Neural cell (in vitro differentiated cells): Measurements from ENCODE around the gene PBX3. TPM values are rescaled to one million over a fixed set of nuclear protein-coding genes. Genes with fewer than 3 reads are reported as not detected.

Source experiments
- H2AFZ ChIP-seq: fragments of 200-600, 300-800 bp; sonication (generic), shearing (Covaris generic); 2 replicates; pipeline ENCODE4 v1.6.0; 2014; ENCODE audit warnings: low read depth, mild to moderate bottlenecking, antibody characterized with exemption, low read length, moderate library complexity
- H3F3A ChIP-seq: fragments of 200-600 bp; shearing (Covaris generic); 2 replicates; pipeline ENCODE4 v1.6.1; 2016; ENCODE audit warnings: mild to moderate bottlenecking, moderate library complexity, mixed read lengths, antibody characterized with exemption, low read length; ENCODE audit not compliant: insufficient read depth, poor library complexity, severe bottlenecking
- H3K27ac ChIP-seq: fragments of 200-600, 300-800 bp; sonication (generic), shearing (Covaris generic); 2 replicates; pipeline ENCODE4 v1.5.1; 2014; ENCODE audit warnings: mild to moderate bottlenecking, low read length, moderate library complexity
- H3K27me3 ChIP-seq: fragments of 300-800, 200-600 bp; sonication (generic), shearing (Covaris generic); 2 replicates; pipeline ENCODE4 v1.6.0; 2014; ENCODE audit warnings: mild to moderate bottlenecking, low read depth, low read length, moderate library complexity; ENCODE audit not compliant: insufficient read depth
- H3K36me3 ChIP-seq: fragments of 300-800, 200-600 bp; sonication (generic), shearing (Covaris generic); 2 replicates; pipeline ENCODE4 v1.5.1; 2014; ENCODE audit warnings: mild to moderate bottlenecking, antibody characterized with exemption, low read length, moderate library complexity; ENCODE audit not compliant: insufficient read depth
- H3K4me2 ChIP-seq: fragments of 300-800, 200-600 bp; sonication (generic), shearing (Covaris generic); 2 replicates; pipeline ENCODE4 v1.6.0; 2014; ENCODE audit warnings: mild to moderate bottlenecking, low read length
- H3K4me3 ChIP-seq: fragments of 300-800, 200-600 bp; sonication (generic), shearing (Covaris generic); 2 replicates; pipeline ENCODE4 v1.5.1; 2014; ENCODE audit warnings: mild to moderate bottlenecking, low read length, moderate library complexity
- H3K79me2 ChIP-seq: fragments of 200-600 bp; shearing (Covaris generic); replicated peaks from 2 replicates; pipeline ENCODE4 v1.6.0; 2014; ENCODE audit warnings: mild to moderate bottlenecking, low read length, moderate library complexity; ENCODE audit not compliant: insufficient read depth
- H3K9ac ChIP-seq: fragments of 300-800, 200-600 bp; sonication (generic), shearing (Covaris generic); 2 replicates; pipeline ENCODE4 v1.6.1; 2016; ENCODE audit warnings: mild to moderate bottlenecking, low read length, mixed read lengths
- H3K9me2 ChIP-seq: fragments of 200-600 bp; shearing (Covaris generic); 2 replicates; pipeline ENCODE4 v1.6.1; 2016; ENCODE audit warnings: mild to moderate bottlenecking, low read length, mixed read lengths; ENCODE audit not compliant: insufficient read depth
- H3K9me3 ChIP-seq: fragments of 200-600, 300-800 bp; sonication (generic), shearing (Covaris generic); 2 replicates; pipeline ENCODE4 v1.6.1; 2016; ENCODE audit warnings: mild to moderate bottlenecking, mixed run types, low read length, moderate library complexity, mixed read lengths
- H4K20me1 ChIP-seq: fragments of 200-600 bp; shearing (Covaris generic); 2 replicates; pipeline ENCODE4 v1.6.1; 2016; ENCODE audit warnings: mild to moderate bottlenecking, mixed run types; ENCODE audit not compliant: insufficient read depth
- EP300 ChIP-seq: fragments of 450-650 bp; conservative IDR thresholded peaks from 2 replicates; pipeline ENCODE4 v1.6.1; 2014; ENCODE audit warnings: antibody characterized with exemption, mild to moderate bottlenecking, moderate library complexity; ENCODE audit not compliant: poor library complexity, severe bottlenecking
- EZH2 ChIP-seq: fragments of 200-600, 300-800 bp; shearing (Covaris generic), sonication (generic); IDR thresholded peaks from 2 replicates; pipeline ENCODE4 v1.6.1; 2014; ENCODE audit warnings: antibody characterized with exemption, low read length, borderline replicate concordance, mild to moderate bottlenecking; ENCODE audit not compliant: insufficient read depth, poor library complexity, severe bottlenecking
- MXI1 ChIP-seq: fragments of 450-650 bp; conservative IDR thresholded peaks from 2 replicates; pipeline ENCODE4 v1.6.1; 2014; ENCODE audit warnings: antibody characterized with exemption, mild to moderate bottlenecking; ENCODE audit not compliant: poor library complexity, severe bottlenecking
- POLR2AphosphoS5 ChIP-seq: IDR thresholded peaks from 2 replicates; pipeline ENCODE4 v1.6.1; 2012
- RAD21 ChIP-seq: fragments of 450-650 bp; conservative IDR thresholded peaks from 2 replicates; pipeline ENCODE4 v1.6.1; 2014; ENCODE audit warnings: antibody characterized with exemption, mild to moderate bottlenecking, moderate library complexity
- SMC3 ChIP-seq: fragments of 450-650 bp; conservative IDR thresholded peaks from 2 replicates; pipeline ENCODE4 v1.6.1; 2014; ENCODE audit warnings: antibody characterized with exemption, mild to moderate bottlenecking, moderate library complexity; ENCODE audit not compliant: poor library complexity
- TAF1 ChIP-seq: IDR thresholded peaks from 2 replicates; pipeline ENCODE4 v1.6.1; 2012; ENCODE audit warnings: low read depth
- polyA plus RNA-seq: library from polyadenylated mRNA; depleted of rRNA; stranded (reverse); fragments of >200 nt; gene quantifications from 2 replicates; pipeline ENCODE4 v1.2.3, GENCODE V29; 2014
- TF ChIP-seq, protein P1 (sequence below): fragments of 450-650 bp; IDR thresholded peaks from 2 replicates; pipeline ENCODE4 v1.5.1; 2014; ENCODE audit warnings: antibody characterized with exemption, mild to moderate bottlenecking, moderate library complexity; ENCODE audit not compliant: poor library complexity, severe bottlenecking
- TF ChIP-seq, protein P2 (sequence below): IDR thresholded peaks from 2 replicates; pipeline ENCODE4 v1.6.1; 2012; ENCODE audit warnings: borderline replicate concordance

PBX3 gene
- polyA plus RNA-seq, 1 donor from 2014 or later, result 398 TPM

GRCh38 chr9:125924351-125924750 is 177.2 kb downstream of the PBX3 start:
- H3K9me3 ChIP-seq, result no peaks in the 10 kb centered on the region
- H2AFZ ChIP-seq, result no peak overlapping the region
- no peak overlapping the region for H3K4me3 ChIP-seq

GRCh38 chr9:125926936-125927335 is 179.8 kb downstream of the PBX3 start:
- Histone ChIP-seq H3F3A (no peaks in the 10 kb centered on the region), H3K79me2 (peaks cover 17% of the 10 kb centered on the region), H3K9me2 (no peaks in the 10 kb centered on the region), H3K27ac (no peak overlapping the region), H3K4me3 (no peak overlapping the region), H3K27me3 (no peaks in the 10 kb centered on the region), H2AFZ (no peak overlapping the region), H3K9me3 (no peaks in the 10 kb centered on the region), H3K4me2 (no peak overlapping the region), H4K20me1 (no peaks in the 10 kb centered on the region), H3K36me3 (peaks cover under 1% of the 10 kb centered on the region), H3K9ac (no peak overlapping the region)
- TF ChIP-seq, protein P1, sequence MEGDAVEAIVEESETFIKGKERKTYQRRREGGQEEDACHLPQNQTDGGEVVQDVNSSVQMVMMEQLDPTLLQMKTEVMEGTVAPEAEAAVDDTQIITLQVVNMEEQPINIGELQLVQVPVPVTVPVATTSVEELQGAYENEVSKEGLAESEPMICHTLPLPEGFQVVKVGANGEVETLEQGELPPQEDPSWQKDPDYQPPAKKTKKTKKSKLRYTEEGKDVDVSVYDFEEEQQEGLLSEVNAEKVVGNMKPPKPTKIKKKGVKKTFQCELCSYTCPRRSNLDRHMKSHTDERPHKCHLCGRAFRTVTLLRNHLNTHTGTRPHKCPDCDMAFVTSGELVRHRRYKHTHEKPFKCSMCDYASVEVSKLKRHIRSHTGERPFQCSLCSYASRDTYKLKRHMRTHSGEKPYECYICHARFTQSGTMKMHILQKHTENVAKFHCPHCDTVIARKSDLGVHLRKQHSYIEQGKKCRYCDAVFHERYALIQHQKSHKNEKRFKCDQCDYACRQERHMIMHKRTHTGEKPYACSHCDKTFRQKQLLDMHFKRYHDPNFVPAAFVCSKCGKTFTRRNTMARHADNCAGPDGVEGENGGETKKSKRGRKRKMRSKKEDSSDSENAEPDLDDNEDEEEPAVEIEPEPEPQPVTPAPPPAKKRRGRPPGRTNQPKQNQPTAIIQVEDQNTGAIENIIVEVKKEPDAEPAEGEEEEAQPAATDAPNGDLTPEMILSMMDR, result no peak
- no peak for TF ChIP-seq RAD21
- TF ChIP-seq, protein P2, sequence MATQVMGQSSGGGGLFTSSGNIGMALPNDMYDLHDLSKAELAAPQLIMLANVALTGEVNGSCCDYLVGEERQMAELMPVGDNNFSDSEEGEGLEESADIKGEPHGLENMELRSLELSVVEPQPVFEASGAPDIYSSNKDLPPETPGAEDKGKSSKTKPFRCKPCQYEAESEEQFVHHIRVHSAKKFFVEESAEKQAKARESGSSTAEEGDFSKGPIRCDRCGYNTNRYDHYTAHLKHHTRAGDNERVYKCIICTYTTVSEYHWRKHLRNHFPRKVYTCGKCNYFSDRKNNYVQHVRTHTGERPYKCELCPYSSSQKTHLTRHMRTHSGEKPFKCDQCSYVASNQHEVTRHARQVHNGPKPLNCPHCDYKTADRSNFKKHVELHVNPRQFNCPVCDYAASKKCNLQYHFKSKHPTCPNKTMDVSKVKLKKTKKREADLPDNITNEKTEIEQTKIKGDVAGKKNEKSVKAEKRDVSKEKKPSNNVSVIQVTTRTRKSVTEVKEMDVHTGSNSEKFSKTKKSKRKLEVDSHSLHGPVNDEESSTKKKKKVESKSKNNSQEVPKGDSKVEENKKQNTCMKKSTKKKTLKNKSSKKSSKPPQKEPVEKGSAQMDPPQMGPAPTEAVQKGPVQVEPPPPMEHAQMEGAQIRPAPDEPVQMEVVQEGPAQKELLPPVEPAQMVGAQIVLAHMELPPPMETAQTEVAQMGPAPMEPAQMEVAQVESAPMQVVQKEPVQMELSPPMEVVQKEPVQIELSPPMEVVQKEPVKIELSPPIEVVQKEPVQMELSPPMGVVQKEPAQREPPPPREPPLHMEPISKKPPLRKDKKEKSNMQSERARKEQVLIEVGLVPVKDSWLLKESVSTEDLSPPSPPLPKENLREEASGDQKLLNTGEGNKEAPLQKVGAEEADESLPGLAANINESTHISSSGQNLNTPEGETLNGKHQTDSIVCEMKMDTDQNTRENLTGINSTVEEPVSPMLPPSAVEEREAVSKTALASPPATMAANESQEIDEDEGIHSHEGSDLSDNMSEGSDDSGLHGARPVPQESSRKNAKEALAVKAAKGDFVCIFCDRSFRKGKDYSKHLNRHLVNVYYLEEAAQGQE, result no peak
- TF ChIP-seq TAF1, result no peak
- TF ChIP-seq POLR2AphosphoS5, result no peak
- TF ChIP-seq EZH2, result no peak
- no peak for TF ChIP-seq SMC3
- no peak for TF ChIP-seq MXI1
- no peak for TF ChIP-seq EP300

More at GRCh38 chr9:125924351-125924750, 177.2 kb downstream of the PBX3 start:
- TF ChIP-seq SMC3 (no peak), MXI1 (no peak), EZH2 (no peak)
- TF ChIP-seq, protein P1, result no peak
- H3K79me2 ChIP-seq, result peaks cover 21% of the 10 kb centered on the region
- no peaks in the 10 kb centered on the region for H3F3A ChIP-seq
- H4K20me1 ChIP-seq, result no peaks in the 10 kb centered on the region
- no peaks in the 10 kb centered on the region for H3K9me2 ChIP-seq
- no peak overlapping the region for H3K4me2 ChIP-seq
- H3K27me3 ChIP-seq, result no peaks in the 10 kb centered on the region
- H3K9ac ChIP-seq, result no peak overlapping the region
- no peaks in the 10 kb centered on the region for H3K36me3 ChIP-seq
- H3K27ac ChIP-seq, result no peak overlapping the region
